Measurements from ENCODE around the gene EYA2. TPM values are rescaled to one million over a fixed set of nuclear protein-coding genes. Genes with fewer than 3 reads are reported as not detected.

Gene EYA2
- total RNA-seq, 1 donor, result not detected

DNA sequence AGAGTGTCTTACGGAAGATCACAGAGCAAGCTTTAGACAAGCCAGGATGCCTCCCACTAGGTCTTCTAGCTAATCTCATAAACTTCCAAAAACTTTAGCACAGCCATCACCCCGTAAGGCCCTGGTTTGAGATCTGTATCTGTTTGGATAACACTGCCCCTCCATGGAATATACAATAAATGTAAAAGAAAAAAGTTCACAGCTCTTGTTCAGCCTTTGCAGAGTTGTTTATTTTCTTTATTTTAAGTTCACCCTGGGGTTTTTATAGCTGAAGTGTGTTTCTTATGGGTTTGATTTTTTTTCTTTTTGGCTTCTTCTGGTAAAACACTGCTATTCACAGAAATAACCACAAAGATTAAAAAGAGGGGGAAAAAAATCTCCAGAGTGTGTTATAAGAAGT, 125.6 kb downstream of the EYA2 start:
- TF ChIP-seq, protein P1, sequence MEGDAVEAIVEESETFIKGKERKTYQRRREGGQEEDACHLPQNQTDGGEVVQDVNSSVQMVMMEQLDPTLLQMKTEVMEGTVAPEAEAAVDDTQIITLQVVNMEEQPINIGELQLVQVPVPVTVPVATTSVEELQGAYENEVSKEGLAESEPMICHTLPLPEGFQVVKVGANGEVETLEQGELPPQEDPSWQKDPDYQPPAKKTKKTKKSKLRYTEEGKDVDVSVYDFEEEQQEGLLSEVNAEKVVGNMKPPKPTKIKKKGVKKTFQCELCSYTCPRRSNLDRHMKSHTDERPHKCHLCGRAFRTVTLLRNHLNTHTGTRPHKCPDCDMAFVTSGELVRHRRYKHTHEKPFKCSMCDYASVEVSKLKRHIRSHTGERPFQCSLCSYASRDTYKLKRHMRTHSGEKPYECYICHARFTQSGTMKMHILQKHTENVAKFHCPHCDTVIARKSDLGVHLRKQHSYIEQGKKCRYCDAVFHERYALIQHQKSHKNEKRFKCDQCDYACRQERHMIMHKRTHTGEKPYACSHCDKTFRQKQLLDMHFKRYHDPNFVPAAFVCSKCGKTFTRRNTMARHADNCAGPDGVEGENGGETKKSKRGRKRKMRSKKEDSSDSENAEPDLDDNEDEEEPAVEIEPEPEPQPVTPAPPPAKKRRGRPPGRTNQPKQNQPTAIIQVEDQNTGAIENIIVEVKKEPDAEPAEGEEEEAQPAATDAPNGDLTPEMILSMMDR (IDR thresholded peaks at IDR 0.05; ENCODE audit: insufficient read depth, low read depth, low read length), result no peak
- no peak overlapping the region for H3K4me3 ChIP-seq (ENCODE audit: low read depth, low read length)
- peak; percentile 34 for DNase-seq (ENCODE audit: low read depth)

DNA sequence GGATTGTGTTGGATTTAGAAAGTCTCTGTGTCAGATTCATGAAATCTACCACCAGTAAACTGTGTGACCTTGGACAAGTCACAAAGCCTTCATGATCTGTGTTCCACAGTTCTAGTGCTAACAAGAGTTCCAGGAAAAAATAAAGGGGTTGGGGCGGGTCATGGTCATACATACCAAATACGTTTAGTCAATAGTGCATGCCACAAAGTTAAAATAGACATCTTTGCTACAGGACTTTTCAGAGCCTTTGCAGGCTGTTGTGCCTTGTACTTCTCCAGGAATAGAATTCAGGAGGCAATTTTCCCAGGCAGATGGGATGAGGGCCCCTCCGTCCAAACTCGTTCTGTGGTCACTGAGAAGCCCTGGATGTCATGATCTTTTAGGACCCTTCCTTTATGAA, 127.2 kb downstream of the EYA2 start:
- DNase-seq (ENCODE audit: low read depth), result no peak
- TF ChIP-seq, protein P1 (IDR thresholded peaks at IDR 0.05; ENCODE audit: insufficient read depth, low read depth, low read length), result no peak
- no peak overlapping the region for H3K4me3 ChIP-seq (ENCODE audit: low read depth, low read length)

DNA sequence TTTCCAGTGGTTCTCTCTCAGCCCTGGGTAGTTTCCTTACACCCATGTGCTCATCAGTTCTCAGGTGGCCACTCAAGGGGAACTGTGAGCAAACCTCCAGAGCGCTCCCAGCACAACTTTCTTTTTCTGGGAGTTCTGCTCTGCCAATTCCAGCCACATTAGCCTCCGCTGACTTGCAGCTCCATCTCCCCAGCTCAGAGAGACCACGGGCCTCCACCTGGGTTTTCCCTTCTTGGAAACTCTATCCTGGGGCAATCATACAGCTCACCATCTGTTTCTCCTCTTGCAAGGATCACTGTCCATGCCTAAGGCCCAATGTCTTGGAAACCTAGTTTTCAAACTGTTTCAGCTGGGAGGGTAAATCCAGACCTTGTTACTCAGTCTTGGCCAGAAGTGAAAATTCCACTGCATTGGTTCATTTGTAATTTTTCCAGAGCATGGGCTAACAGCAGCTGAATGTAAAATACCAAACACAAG, 129.9 kb downstream of the EYA2 start:
- no peak overlapping the region for H3K4me3 ChIP-seq (ENCODE audit: low read depth, low read length)
- TF ChIP-seq, protein P1 (IDR thresholded peaks at IDR 0.05; ENCODE audit: insufficient read depth, low read depth, low read length), result no peak
- DNase-seq (ENCODE audit: low read depth), result no peak

DNA sequence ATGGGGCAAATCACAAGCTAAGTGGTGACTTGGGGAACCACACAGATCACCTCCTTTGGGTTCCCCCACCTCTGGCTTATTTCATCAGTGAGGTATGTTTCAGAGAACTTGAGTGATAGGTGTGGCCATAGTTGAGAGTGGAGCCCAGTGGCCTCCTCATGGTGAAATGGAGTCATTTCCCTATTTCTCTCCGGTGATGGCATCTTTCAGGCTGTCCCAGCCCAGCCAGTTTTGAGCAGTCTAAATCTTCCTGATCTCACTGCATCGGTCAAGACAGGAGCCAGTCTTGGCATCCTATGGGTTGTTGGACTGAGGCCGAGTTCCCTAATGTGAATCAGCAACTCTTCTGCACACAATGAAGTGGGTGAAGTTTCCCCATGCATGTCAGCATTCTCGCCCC, 132.4 kb downstream of the EYA2 start:
- TF ChIP-seq, protein P1 (IDR thresholded peaks at IDR 0.05; ENCODE audit: insufficient read depth, low read depth, low read length), result no peak
- no peak overlapping the region for H3K4me3 ChIP-seq (ENCODE audit: low read depth, low read length)
- DNase-seq (ENCODE audit: low read depth), result no peak

DNA sequence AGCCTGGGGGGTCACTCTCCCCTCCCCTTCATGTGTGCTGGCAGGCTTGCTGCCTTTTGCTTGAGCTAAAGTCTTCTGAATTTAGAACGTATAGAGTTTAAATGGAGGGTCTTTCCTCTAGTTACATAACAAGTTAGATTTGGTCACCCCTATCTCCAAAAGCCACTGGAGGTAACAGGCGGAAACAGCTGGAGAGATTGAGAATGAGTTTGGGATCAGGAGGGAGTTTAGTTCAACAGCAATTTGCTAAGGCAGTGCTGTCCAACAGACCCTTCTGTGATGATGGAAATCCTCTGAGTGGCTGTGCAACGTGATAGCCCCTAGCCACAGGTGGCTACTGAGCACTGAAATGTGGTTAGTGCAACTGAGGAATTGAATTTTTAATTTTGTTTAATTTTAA, 132.8 kb downstream of the EYA2 start:
- no peak for DNase-seq (ENCODE audit: low read depth)
- no peak overlapping the region for H3K4me3 ChIP-seq (ENCODE audit: low read depth, low read length)
- TF ChIP-seq, protein P1 (IDR thresholded peaks at IDR 0.05; ENCODE audit: insufficient read depth, low read depth, low read length), result no peak

DNA sequence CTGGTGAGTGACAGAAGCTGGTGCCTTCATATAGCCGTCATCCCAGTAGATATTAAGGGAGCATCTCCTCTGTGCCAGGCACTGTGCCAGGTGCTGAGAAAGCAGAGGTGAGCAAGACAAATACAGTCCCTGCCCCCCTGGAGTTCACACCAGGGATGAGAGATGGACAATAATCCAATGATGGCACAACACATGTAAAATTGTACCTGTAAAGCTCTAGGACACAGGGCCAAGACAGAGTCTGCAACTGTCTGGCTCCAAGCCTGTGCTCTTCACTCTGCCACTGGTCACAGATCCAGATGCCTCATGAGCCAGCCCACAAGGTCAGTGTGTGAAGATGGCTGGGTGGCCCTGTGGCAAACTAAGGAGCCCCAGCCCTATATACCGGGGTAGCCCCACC, 133.8 kb downstream of the EYA2 start:
- no peak overlapping the region for H3K4me3 ChIP-seq (ENCODE audit: low read depth, low read length)
- no peak for DNase-seq (ENCODE audit: low read depth)
- TF ChIP-seq, protein P1 (IDR thresholded peaks at IDR 0.05; ENCODE audit: insufficient read depth, low read depth, low read length), result no peak

DNA sequence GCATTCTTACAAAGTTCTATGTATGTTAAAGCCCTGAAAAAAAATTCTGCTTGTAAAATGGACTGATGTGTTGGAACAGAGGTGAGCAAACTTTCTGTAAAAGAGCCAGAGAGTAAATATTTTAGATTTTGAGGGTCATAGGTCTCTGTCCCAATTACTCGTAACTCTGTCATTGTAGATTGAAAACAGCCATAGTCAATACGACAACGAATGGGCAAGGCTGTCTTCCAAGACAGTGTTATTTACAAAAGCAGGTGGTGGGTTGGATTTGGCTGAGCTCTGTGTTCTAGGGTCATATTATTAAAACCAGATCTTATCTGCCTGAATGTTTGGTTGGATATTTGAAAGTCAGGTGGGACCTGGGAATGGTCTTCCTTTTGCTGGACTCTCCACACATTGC, 135.2 kb downstream of the EYA2 start:
- no peak for DNase-seq (ENCODE audit: low read depth)
- no peak overlapping the region for H3K4me3 ChIP-seq (ENCODE audit: low read depth, low read length)
- TF ChIP-seq, protein P1 (IDR thresholded peaks at IDR 0.05; ENCODE audit: insufficient read depth, low read depth, low read length), result no peak
